Keratinocyte (primary cell): ENCODE data around the gene ZBED6.

Experiments
- EZH2 ChIP-seq: IDR thresholded peaks from one replicate; pipeline ENCODE4 v1.6.1; 2012; ENCODE audit warnings: inconsistent platforms, mild to moderate bottlenecking, low read length, moderate library complexity
- TF ChIP-seq, protein P1 (sequence below), 3 experiments: IDR thresholded peaks in 1 of 3; conservative IDR thresholded peaks in 1 of 3; optimal IDR thresholded peaks in 1 of 3; 2 replicates in 2 of 3; 3 replicates in 1 of 3; pipeline versions ENCODE3 to v1.5.1; 2011; ENCODE audit warnings: low read length in 3 of 3, mild to moderate bottlenecking in 3 of 3, moderate library complexity in 2 of 3, control low read depth in 1 of 3, inconsistent platforms in 1 of 3; ENCODE audit not compliant: insufficient read depth in 2 of 3; ENCODE audit errors: extremely low read depth in 1 of 3

DNA sequence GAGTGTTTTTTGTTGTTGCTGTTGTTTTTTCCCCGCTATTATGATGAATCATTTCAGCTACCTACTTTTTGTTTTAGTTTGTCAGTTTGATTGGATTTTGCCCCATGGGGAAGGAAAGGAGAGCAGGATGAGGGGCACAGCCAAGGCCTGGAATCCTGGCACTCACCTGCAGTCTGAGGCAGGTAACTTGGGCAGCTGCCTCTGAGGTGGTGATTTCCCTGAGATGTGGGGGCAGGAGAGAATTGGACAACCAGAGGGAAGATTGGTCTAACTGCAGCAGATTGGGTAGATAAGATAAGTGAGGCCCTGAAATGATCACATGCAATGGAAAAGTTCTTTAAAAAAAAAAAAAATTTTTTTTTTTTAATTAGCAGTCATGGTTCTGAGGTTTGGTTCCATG is 31.9 kb upstream of the ZBED6 start:
- TF ChIP-seq, protein P1, sequence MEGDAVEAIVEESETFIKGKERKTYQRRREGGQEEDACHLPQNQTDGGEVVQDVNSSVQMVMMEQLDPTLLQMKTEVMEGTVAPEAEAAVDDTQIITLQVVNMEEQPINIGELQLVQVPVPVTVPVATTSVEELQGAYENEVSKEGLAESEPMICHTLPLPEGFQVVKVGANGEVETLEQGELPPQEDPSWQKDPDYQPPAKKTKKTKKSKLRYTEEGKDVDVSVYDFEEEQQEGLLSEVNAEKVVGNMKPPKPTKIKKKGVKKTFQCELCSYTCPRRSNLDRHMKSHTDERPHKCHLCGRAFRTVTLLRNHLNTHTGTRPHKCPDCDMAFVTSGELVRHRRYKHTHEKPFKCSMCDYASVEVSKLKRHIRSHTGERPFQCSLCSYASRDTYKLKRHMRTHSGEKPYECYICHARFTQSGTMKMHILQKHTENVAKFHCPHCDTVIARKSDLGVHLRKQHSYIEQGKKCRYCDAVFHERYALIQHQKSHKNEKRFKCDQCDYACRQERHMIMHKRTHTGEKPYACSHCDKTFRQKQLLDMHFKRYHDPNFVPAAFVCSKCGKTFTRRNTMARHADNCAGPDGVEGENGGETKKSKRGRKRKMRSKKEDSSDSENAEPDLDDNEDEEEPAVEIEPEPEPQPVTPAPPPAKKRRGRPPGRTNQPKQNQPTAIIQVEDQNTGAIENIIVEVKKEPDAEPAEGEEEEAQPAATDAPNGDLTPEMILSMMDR (optimal IDR thresholded peaks at IDR 0.05 in 1 of 3, IDR thresholded peaks at IDR 0.05 in 1 of 3, conservative IDR thresholded peaks at IDR 0.05 in 1 of 3; ENCODE audit: extremely low read depth in 1 of 3, insufficient read depth in 2 of 3, low read length in 3 of 3), result no peak
- no peak for TF ChIP-seq EZH2
